K562 (cell line): ENCODE data around the gene INHBC. TPM values are rescaled to one million over a fixed set of nuclear protein-coding genes. Genes with fewer than 3 reads are reported as not detected.

Experiments used
- ATAC-seq: fragments of 200-7000 bp; cut with Tn5 transposase; 3 replicates; pipeline ENCODE4 v1.9.1; 2020; ENCODE audit warnings: moderate library complexity
- BruUV-seq: library from RNA; stranded (reverse); fragments of 400-500 nt; replicated peaks from 2 replicates; lab custom pipeline; 2021; lab: Mats Ljungman, UMichigan
- CTCF ChIA-PET: fragments of 300-600 bp; formaldehyde crosslinking; extraction: SDS; loops from one replicate; lab custom pipeline; 2021; ENCODE audit warnings: low intra/inter-chr PET ratio; lab: Yijun Ruan, JAX
- POLR2A ChIA-PET: fragments of 300-600, 350-650 bp; sonication (Branson Sonifier 250); formaldehyde crosslinking; extraction: SDS; loops from one replicate; lab custom pipeline; 2021; ENCODE audit warnings: antibody characterized with exemption, inconsistent platforms; lab: Yijun Ruan, JAX
- DNase-seq, 4 experiments: peaks; one replicate each; pipeline versions ENCODE4 v3.0.0 to v3.0.0-alpha.2; 2011 to 2018; ENCODE audit warnings: low spot score in 3 of 4, mixed read lengths in 3 of 4; ENCODE audit errors: extremely low read depth in 1 of 4
- FAIRE-seq: peaks from 2 replicates; lab custom pipeline; 2011; peaks lifted over from hg19 to GRCh38; lab: Jason Lieb, UNC
- H2AFZ ChIP-seq: 2 replicates; pipeline ENCODE4 v1.6.0; 2011; ENCODE audit warnings: low read depth, low read length, control low read depth, inconsistent platforms
- H3K27ac ChIP-seq: fragments of 200-600 bp; 3 replicates; pipeline ENCODE4 v1.8.0; 2011; ENCODE audit warnings: low read depth, mild to moderate bottlenecking, control low read depth, inconsistent platforms, low read length, moderate library complexity, mixed read lengths; ENCODE audit errors: extremely low read depth
- H3K27me3 ChIP-seq, 2 experiments: fragments of 300-600 bp in 1 of 2; 2 replicates in 1 of 2; 3 replicates in 1 of 2; pipeline versions ENCODE4 v1.6.0 to v1.8.0; 2011; ENCODE audit warnings: inconsistent platforms in 2 of 2, low read length in 2 of 2, mild to moderate bottlenecking in 1 of 2, mixed read lengths in 1 of 2, moderate library complexity in 1 of 2; ENCODE audit not compliant: control insufficient read depth in 2 of 2, insufficient read depth in 2 of 2
- H3K36me3 ChIP-seq: fragments of 300-600 bp; 3 replicates; pipeline ENCODE4 v1.8.0; 2011; ENCODE audit warnings: mild to moderate bottlenecking, low read length, inconsistent platforms; ENCODE audit not compliant: control insufficient read depth, insufficient read depth
- H3K4me1 ChIP-seq, 2 experiments: fragments of 200-600 bp in 1 of 2; replicated peaks in 1 of 2; 2 replicates in 1 of 2; 3 replicates in 1 of 2; pipeline versions ENCODE4 v1.5.1 to v1.8.0; 2011; ENCODE audit warnings: inconsistent platforms in 2 of 2, low read length in 2 of 2, mild to moderate bottlenecking in 1 of 2, mixed read lengths in 1 of 2, moderate library complexity in 1 of 2; ENCODE audit not compliant: control insufficient read depth in 2 of 2, insufficient read depth in 2 of 2
- H3K4me2 ChIP-seq: 2 replicates; pipeline ENCODE4 v1.6.1; 2011; ENCODE audit warnings: low read length, control low read depth, inconsistent platforms, mixed read lengths; ENCODE audit not compliant: insufficient read depth
- H3K4me3 ChIP-seq: fragments of 200-600 bp; sonication (generic), shearing (Covaris generic); 2 replicates; pipeline ENCODE4 v1.5.1; 2016; ENCODE audit warnings: control low read depth, inconsistent platforms
- H3K79me2 ChIP-seq: fragments of 200-600 bp; 3 replicates; pipeline ENCODE4 v1.8.0; 2011; ENCODE audit warnings: low read length, inconsistent platforms; ENCODE audit not compliant: control insufficient read depth, insufficient read depth
- H3K9ac ChIP-seq, 2 experiments: 2 replicates each; pipeline versions ENCODE4 v1.6.0 to v1.6.1; 2011; ENCODE audit warnings: low read depth in 2 of 2, low read length in 2 of 2, control low read depth in 1 of 2, inconsistent platforms in 1 of 2, mild to moderate bottlenecking in 1 of 2, mixed read lengths in 1 of 2; ENCODE audit not compliant: insufficient read depth in 1 of 2
- H3K9me1 ChIP-seq: one replicate; pipeline ENCODE4 v1.6.0; 2011; ENCODE audit warnings: inconsistent platforms, mild to moderate bottlenecking, low read length, moderate library complexity; ENCODE audit not compliant: control insufficient read depth, insufficient read depth
- H3K9me3 ChIP-seq: replicated peaks from 2 replicates; pipeline ENCODE4 v1.5.1; 2011; ENCODE audit warnings: low read depth, low read length, inconsistent platforms; ENCODE audit not compliant: control insufficient read depth, insufficient read depth
- H4K20me1 ChIP-seq: replicated peaks from 2 replicates; pipeline ENCODE4 v1.6.1; 2011; ENCODE audit warnings: low read length, inconsistent platforms, mixed read lengths; ENCODE audit not compliant: control insufficient read depth, insufficient read depth
- BRCA1 ChIP-seq, 2 experiments: fragments of 450-650 bp in 1 of 2; sonication (generic) in 1 of 2; formaldehyde crosslinking in 1 of 2; IDR thresholded peaks; 2 replicates each; pipeline versions ENCODE4 v1.5.0 to v1.6.1; 2017 to 2020; ENCODE audit warnings: mild to moderate bottlenecking in 1 of 2, missing genetic modification reagents in 1 of 2
- CBX1 ChIP-seq: sonication (generic); IDR thresholded peaks from 2 replicates; pipeline ENCODE4 v1.6.1; 2016; ENCODE audit warnings: antibody characterized with exemption, low read depth, mild to moderate bottlenecking
- CTCFL ChIP-seq: IDR thresholded peaks from 2 replicates; pipeline ENCODE4 v1.6.1; 2011; ENCODE audit warnings: borderline replicate concordance, low read depth, mild to moderate bottlenecking, moderate library complexity, low read length; ENCODE audit not compliant: insufficient read depth, poor library complexity, severe bottlenecking
- GATAD2A ChIP-seq: fragments of 450-650 bp; IDR thresholded peaks from 2 replicates; pipeline ENCODE4 v1.6.1; 2017
- MAZ ChIP-seq, 2 experiments: fragments of 450-650 bp in 1 of 2; sonication (generic) in 1 of 2; formaldehyde crosslinking; IDR thresholded peaks in 1 of 2; conservative IDR thresholded peaks in 1 of 2; 2 replicates each; pipeline versions ENCODE4 v1.4.0 to v1.5.0; 2020; ENCODE audit warnings: mild to moderate bottlenecking in 1 of 2, missing genetic modification reagents in 1 of 2
- NFRKB ChIP-seq: fragments of 450-650 bp; IDR thresholded peaks from 2 replicates; pipeline ENCODE4 v1.6.1; 2016; ENCODE audit warnings: low read depth
- RAD21 ChIP-seq, 2 experiments: fragments of 250-450 bp in 1 of 2; fragments of 450-650 bp in 1 of 2; sonication (Bioruptor Pico) in 1 of 2; formaldehyde crosslinking in 1 of 2; IDR thresholded peaks in 1 of 2; conservative IDR thresholded peaks in 1 of 2; 2 replicates each; pipeline versions ENCODE4 v1.4.0 to v1.8.0; 2020 to 2022; ENCODE audit warnings: mild to moderate bottlenecking in 2 of 2, moderate library complexity in 1 of 2
- SAFB ChIP-seq: fragments of 200-400 bp; formaldehyde crosslinking; IDR thresholded peaks from 2 replicates; pipeline ENCODE4 v1.6.1; 2017; ENCODE audit warnings: low read depth, low read length, borderline replicate concordance
- TEAD1 ChIP-seq, 2 experiments: fragments of 450-650 bp in 1 of 2; sonication (generic) in 1 of 2; formaldehyde crosslinking; IDR thresholded peaks; 2 replicates each; pipeline versions ENCODE4 v1.4.0 to v1.8.0; 2020 to 2022; ENCODE audit warnings: mild to moderate bottlenecking in 2 of 2, missing genetic modification reagents in 1 of 2
- TEAD4 ChIP-seq, 2 experiments: sonication (generic) in 1 of 2; formaldehyde crosslinking in 1 of 2; IDR thresholded peaks; 2 replicates each; pipeline versions ENCODE4 v1.6.1 to v1.8.0; 2012 to 2022; ENCODE audit warnings: borderline replicate concordance in 1 of 2, inconsistent platforms in 1 of 2, low read length in 1 of 2, mild to moderate bottlenecking in 1 of 2, missing genetic modification reagents in 1 of 2
- ZNF253 ChIP-seq: fragments of 250-450 bp; sonication (Bioruptor Pico); conservative IDR thresholded peaks from 2 replicates; pipeline ENCODE4 v1.6.1; 2021; ENCODE audit warnings: mild to moderate bottlenecking
- ZNF830 ChIP-seq: fragments of 250-450 bp; sonication (Bioruptor Pico); IDR thresholded peaks from 2 replicates; pipeline ENCODE4 v1.5.0; 2021; ENCODE audit warnings: mild to moderate bottlenecking
- WGBS: fragments of 100-300 bp; shearing (Covaris generic); methylation state at CpG from one replicate; pipeline ENCODE4 v1.1.6; 2016; ENCODE audit warnings: low coverage, mixed read lengths; ENCODE audit not compliant: insufficient coverage; ENCODE audit errors: missing lambda C conversion rate; 5-methylcytosine and 5-hydroxymethylcytosine counted together
- in situ Hi-C: fragments of 300-500 bp; cut with MboI; formaldehyde crosslinking; loops from 4 replicates; pipeline ENCODE4 v1.15.0; 2018; ENCODE audit warnings: inconsistent platforms, mixed read lengths
- intact Hi-C: fragments of 100-400 bp; cut with micrococcal nuclease; formaldehyde crosslinking; loops from 2 replicates; pipeline ENCODE4 v1.14.2; 2022
- polyA plus RNA-seq, 8 experiments: library from polyadenylated mRNA; depleted of rRNA in 4 of 8; stranded (reverse) in 5 of 8; unstranded in 3 of 8; fragments of >200 nt; fragmentation: Nextera tagmentation in 2 of 8; fragmentation: Illumina TruSeq in 1 of 8; extraction: Ambion mirVana in 2 of 8; extraction: Trizol in 1 of 8; gene quantifications; 2 replicates each; pipeline versions ENCODE4 v1.2.1 to v1.2.3, GENCODE V29; 2011 to 2014; ENCODE audit warnings: inconsistent platforms in 1 of 8, missing spikeins in 1 of 8
- total RNA-seq, 7 experiments: library from RNA; depleted of rRNA in 6 of 7; stranded (reverse); fragments of >200 nt in 6 of 7; fragmentation: Illumina TruSeq in 2 of 7; extraction: Trizol in 2 of 7; gene quantifications; 2 replicates each; pipeline versions ENCODE4 v1.2.1 to v1.2.3, GENCODE V29; 2011 to 2021; ENCODE audit warnings: low replicate concordance in 1 of 7
- TF ChIP-seq, protein P1 (sequence below): sonication (generic); formaldehyde crosslinking; IDR thresholded peaks from 2 replicates; pipeline ENCODE4 v1.8.0; 2022; ENCODE audit warnings: mild to moderate bottlenecking, missing genetic modification reagents

The INHBC gene
- total and polyA plus RNA-seq, 9 of the 15 experiments (the other 6 are each of a cell fraction or from before 2014, with no cell fraction given): 0.07 to 0.24 (median 0.15) TPM; not detected in 4

GRCh38 chr12:57456145-57456700, 21.6 kb downstream of the INHBC start:
- 28% methylated on average over 13 of the region's 15 CpGs for WGBS
- Histone ChIP-seq H3K4me1 (peaks cover 53 to 56% of the 10 kb centered on the region in 2 experiments), H4K20me1 (no peaks in the 10 kb centered on the region), H3K9me1 (no peaks in the 10 kb centered on the region), H3K79me2 (peaks cover 20% of the 10 kb centered on the region; the same call in 2 of the 3 replicates), H3K4me3 (peak overlapping the region; percentile 62; the same call in 1 of the 2 replicates), H3K9me3 (no peaks in the 10 kb centered on the region), H3K4me2 (peak overlapping the region; percentile 91), H3K27me3 (no peaks in the 10 kb centered on the region), H2AFZ (peak overlapping the region; percentile 92), H3K36me3 (no peaks in the 10 kb centered on the region), H3K9ac (peak overlapping the region; percentile 78 to 87), H3K27ac (peak overlapping the region; percentile 74; the same call in 2 of the 3 replicates)
- ATAC-seq (peak; percentile 39), FAIRE-seq (peak; percentile 77), DNase-seq (peak in 3 of 4 experiments; percentile 37 to 75 (median 47))
- in situ Hi-C loops (no loop called here), intact Hi-C loops (loop anchor here (5.0 kb wide), 1 partner anchor 236 kb away; the partner anchor contains the start of gene OS9)
- ChIA-PET POLR2A (interaction anchor here (0.5 to 2.4 kb wide), 15 partner anchors 10 to 214 kb away, joined by 3 to 9 read pairs (median 5); no protein-coding TSS in a partner anchor), CTCF (interaction anchor here (0.6 to 0.9 kb wide), 2 partner anchors 58 to 242 kb away, joined by 4 to 5 read pairs; no protein-coding TSS in a partner anchor)
- BruUV-seq: no TSS peak
- TF ChIP-seq MAZ (CRISPR knock-in tag; conservative IDR thresholded peaks at IDR 0.05 in 1 of 2, IDR thresholded peaks at IDR 0.05 in 1 of 2) (peak in 1 of 2 experiments; percentile 44; a peak in 3 of 4 replicates), SAFB (no peak), GATAD2A (0 out of 2 replicates have a peak, but pooled peaks have one; percentile 19), TEAD1 (CRISPR knock-in tag; IDR thresholded peaks at IDR 0.05) (peak in 1 of 2 experiments; percentile 30; a peak in 1 of 4 replicates), ZNF253 (CRISPR knock-in tag) (no peak), CTCFL (peak; percentile 75), ZNF830 (CRISPR knock-in tag) (0 out of 2 replicates have a peak, but pooled peaks have one; percentile 37), TEAD4 (IDR thresholded peaks at IDR 0.05; ENCODE audit: low read length) (peak; percentile 52; the same call in 1 of the 2 replicates), TEAD4 (CRISPR knock-in tag; IDR thresholded peaks at IDR 0.05; ENCODE audit: borderline replicate concordance) (no peak), CBX1 (0 out of 2 replicates have a peak, but pooled peaks have one; percentile 11), NFRKB (no peak), RAD21 (CRISPR knock-in tag; conservative IDR thresholded peaks at IDR 0.05 in 1 of 2, IDR thresholded peaks at IDR 0.05 in 1 of 2) (peak; percentile 28 to 36; a peak in 3 of 4 replicates), BRCA1 (IDR thresholded peaks at IDR 0.05) (no peak), BRCA1 (CRISPR knock-in tag; IDR thresholded peaks at IDR 0.05) (0 out of 2 replicates have a peak, but pooled peaks have one; percentile 8)
- TF ChIP-seq, protein P1, sequence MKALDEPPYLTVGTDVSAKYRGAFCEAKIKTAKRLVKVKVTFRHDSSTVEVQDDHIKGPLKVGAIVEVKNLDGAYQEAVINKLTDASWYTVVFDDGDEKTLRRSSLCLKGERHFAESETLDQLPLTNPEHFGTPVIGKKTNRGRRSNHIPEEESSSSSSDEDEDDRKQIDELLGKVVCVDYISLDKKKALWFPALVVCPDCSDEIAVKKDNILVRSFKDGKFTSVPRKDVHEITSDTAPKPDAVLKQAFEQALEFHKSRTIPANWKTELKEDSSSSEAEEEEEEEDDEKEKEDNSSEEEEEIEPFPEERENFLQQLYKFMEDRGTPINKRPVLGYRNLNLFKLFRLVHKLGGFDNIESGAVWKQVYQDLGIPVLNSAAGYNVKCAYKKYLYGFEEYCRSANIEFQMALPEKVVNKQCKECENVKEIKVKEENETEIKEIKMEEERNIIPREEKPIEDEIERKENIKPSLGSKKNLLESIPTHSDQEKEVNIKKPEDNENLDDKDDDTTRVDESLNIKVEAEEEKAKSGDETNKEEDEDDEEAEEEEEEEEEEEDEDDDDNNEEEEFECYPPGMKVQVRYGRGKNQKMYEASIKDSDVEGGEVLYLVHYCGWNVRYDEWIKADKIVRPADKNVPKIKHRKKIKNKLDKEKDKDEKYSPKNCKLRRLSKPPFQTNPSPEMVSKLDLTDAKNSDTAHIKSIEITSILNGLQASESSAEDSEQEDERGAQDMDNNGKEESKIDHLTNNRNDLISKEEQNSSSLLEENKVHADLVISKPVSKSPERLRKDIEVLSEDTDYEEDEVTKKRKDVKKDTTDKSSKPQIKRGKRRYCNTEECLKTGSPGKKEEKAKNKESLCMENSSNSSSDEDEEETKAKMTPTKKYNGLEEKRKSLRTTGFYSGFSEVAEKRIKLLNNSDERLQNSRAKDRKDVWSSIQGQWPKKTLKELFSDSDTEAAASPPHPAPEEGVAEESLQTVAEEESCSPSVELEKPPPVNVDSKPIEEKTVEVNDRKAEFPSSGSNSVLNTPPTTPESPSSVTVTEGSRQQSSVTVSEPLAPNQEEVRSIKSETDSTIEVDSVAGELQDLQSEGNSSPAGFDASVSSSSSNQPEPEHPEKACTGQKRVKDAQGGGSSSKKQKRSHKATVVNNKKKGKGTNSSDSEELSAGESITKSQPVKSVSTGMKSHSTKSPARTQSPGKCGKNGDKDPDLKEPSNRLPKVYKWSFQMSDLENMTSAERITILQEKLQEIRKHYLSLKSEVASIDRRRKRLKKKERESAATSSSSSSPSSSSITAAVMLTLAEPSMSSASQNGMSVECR: no peak
